WTC11 (cell line): ENCODE data around the gene ZFHX3.

Source experiments
- NR2C2 ChIP-seq: sonication (generic); formaldehyde crosslinking; IDR thresholded peaks from 2 replicates; pipeline ENCODE4 v1.8.0; 2022; ENCODE audit warnings: mild to moderate bottlenecking, missing genetic modification reagents
- TF ChIP-seq, protein P1 (sequence below): fragments of 200-600 bp; IDR thresholded peaks from 2 replicates; pipeline ENCODE4 v1.8.0; 2022; ENCODE audit warnings: antibody characterized with exemption

GRCh38 chr16:73012341-73012740, 35.6 kb downstream of the ZFHX3 start:
- TF ChIP-seq NR2C2 (CRISPR knock-in tag) = no peak
- TF ChIP-seq, protein P1, sequence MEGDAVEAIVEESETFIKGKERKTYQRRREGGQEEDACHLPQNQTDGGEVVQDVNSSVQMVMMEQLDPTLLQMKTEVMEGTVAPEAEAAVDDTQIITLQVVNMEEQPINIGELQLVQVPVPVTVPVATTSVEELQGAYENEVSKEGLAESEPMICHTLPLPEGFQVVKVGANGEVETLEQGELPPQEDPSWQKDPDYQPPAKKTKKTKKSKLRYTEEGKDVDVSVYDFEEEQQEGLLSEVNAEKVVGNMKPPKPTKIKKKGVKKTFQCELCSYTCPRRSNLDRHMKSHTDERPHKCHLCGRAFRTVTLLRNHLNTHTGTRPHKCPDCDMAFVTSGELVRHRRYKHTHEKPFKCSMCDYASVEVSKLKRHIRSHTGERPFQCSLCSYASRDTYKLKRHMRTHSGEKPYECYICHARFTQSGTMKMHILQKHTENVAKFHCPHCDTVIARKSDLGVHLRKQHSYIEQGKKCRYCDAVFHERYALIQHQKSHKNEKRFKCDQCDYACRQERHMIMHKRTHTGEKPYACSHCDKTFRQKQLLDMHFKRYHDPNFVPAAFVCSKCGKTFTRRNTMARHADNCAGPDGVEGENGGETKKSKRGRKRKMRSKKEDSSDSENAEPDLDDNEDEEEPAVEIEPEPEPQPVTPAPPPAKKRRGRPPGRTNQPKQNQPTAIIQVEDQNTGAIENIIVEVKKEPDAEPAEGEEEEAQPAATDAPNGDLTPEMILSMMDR = no peak
